ENCODE data around the gene GPR85.
"Not testable (repeated sequence)": the region's sequence is repeated elsewhere in the genome, so short reads cannot be mapped to it uniquely, and the experiment has no call there.

GPR85 gene

DNA sequence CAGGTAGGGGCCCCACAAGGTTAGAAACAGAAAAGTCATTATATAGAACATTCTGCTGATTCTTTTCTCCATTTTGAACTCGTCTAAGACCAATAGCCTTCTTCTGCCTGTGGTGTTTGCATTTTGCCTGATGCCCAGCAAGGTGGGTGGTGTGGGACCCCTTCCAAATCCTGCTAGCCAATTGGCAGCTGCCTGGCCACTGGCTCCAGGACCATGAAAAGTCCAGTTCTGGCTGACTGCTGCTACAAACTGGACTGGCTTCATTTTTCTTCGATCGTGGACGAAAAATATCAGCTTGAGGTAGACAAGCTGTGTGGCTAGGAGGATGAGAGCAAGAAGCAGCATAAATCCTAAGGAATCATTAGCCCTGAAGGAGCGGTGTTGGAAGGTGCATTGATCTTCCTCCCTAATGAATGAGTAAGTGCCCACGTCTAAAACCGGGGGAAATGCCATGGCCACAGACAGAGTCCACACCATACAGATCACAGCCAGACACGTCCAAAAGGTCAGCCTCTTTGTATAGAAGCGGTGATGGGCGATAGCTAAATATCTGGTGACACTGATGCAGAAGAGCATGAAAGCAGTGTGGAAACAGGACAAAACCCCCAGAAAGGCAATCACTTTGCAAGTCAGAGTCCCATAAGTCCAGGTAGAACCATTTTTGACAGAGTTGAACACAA is 2.7 kb downstream of the GPR85 start:
- DNase-seq: no peak

DNA sequence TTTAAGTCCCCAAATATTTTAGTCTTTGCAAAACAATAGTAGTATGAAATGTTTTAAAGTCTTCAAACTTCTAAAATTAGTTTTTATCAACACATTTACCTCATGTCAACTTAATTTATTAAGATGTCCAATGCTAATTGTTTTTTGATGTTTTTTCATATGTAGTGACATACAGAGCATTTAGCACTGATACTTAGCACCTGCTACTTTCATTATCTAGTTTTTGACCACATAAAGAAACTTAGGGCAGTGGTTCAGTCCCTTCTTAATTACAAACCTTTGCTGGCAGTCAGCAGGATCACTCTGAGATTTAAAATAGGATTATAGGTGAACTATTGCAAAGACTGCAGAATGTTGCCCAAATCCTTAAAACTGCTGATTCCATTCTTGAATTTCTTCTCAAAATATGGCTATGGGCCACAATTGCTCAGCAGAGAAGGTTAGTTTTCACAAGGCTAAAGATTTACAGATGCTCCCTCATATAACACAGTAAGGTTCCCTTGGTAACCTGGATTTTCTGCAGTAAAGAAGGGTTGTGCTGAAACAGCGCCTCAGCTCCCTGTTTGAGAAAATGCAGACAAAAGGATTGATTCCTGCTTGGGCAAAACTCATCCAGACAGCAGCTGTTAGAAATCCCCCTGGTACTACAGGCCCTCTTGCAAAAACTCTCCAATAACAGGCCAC is 3.4 kb downstream of the GPR85 start:
- DNase-seq: no peak

DNA sequence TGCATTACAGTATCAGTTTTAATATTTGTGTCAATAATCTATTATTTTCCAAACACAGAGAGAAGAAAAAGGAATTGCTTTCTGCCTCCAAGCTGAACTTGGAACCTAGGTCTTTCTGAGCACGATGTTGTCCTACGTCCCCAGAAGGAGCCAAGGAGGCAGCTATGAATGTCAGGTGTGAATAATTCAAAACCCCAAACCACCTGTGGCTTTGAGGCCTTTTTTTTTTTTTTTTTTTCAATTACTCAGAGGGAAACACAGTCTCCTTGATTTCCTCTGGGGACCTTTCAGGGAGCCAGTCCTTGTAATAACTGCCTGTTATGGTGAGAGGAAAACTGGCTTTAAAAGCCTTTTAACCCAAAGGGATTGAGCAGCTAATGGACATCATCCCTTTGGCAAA is 8.3 kb downstream of the GPR85 start:
- no peak for DNase-seq

DNA sequence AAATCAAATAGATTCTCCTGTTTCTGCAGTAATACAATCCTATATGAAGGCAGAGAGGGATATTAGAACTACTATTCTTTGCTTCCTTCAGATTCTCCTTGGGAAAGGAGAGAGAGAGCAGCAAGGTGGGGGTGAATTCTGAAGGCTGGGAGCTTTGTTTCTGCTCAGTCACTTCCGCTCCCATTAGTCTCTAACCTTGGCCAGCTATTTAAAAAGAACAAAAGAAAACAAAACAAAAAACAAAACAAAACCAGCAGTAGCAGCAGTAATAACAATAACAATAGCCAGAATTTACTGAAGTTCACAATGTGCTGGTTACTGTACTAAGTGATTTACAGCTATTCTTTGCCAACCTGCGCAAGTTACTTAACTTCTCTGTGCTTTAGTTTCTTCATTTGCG is 9.9 kb downstream of the GPR85 start:
- DNase-seq: no peak

DNA sequence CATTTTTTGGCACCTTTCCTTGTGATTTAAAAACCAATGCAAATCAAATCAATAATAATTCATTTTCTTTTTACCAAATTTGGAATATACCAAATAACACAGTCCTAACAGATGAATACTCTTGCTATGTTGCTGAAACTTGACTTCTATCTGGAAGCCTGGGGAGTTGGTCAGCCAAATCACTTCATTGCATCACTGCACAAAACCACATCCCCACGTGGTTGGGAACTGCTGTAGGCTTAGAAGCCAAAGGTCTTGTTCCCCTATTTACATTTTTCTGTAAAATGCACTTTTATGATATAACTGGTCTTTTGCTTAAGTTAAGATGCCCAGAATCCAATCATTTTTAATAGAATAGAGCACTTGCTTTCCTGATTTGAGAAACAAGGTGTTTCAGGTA is 15.2 kb downstream of the GPR85 start:
- no peak for DNase-seq

DNA sequence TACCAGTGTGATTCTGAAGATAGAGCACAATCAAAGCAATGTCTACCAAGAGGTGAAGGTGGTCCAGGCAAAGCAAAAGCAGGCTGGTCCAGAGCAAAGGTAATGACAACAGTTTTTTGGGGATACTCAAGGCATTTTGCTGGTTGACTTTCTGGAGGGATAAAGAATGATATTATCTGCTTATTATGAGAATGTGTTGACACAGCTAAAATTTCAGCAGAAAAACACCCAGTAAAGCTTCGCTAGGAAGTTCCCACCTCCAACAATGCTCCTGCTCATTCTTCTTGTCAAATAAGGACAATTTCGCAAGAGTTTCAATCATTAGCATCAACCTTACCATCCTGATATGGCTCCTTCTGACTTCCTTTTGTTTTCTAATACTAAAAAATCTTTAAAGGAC is 24.1 kb downstream of the GPR85 start:
- no peak for DNase-seq

DNA sequence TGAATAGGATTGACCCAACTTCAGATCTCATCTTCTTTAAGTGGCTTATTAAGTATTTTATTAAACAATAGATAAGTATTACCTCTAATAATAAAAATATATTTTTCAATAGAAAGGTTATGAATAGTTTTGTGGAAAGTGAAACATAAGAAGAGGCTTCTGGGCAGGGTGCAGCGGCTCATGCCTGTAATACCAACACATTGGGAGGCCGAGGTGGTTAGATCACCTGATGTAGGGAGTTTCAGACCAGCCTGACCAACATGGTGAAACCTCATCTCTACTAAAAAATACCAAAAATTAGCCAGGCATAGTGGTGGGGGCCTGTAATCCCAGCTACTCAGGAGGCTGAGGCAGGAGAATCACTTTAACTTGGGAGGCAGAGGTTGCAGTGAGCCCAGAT is 26.5 kb downstream of the GPR85 start:
- no peak for DNase-seq

DNA sequence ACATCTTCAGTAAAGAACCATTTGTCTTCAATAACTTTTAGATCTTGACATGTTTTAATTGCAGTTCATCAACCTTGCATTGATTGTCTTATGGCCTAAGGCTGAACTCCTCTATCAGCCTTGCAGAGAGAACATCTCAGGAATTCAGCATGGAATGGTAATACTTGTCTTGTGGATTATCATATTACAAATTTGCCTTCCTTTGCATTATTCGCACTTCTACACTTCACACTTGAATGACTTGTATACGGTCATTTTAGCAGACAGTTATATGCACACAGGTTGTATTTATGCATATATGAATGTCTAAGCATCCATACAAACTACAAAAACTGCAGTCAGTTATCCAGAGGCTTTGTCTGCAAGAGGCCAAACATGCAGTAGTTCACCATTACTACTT is 31.7 kb downstream of the GPR85 start:
- no peak for DNase-seq

DNA sequence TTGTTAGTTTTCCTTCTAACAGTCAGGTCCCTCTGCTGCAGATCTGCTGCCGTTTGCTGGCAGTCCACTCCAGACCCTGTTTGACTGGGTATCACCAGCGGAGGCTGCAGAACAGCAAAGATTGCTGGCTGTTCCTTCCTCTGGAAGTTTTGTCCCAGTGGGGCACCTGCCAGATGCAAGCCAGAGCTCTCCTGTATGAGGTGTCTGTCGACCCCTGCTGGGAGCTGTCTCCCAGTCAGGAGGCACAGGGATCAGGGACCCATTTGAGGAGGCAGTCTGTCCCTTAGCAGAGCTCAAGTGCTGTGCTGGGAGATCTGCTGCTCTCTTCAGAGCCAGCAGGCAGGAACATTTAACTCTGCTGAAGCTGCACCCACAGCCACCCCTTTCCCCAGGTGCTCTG is 32.4 kb downstream of the GPR85 start:
- DNase-seq: not testable (repeated sequence)

DNA sequence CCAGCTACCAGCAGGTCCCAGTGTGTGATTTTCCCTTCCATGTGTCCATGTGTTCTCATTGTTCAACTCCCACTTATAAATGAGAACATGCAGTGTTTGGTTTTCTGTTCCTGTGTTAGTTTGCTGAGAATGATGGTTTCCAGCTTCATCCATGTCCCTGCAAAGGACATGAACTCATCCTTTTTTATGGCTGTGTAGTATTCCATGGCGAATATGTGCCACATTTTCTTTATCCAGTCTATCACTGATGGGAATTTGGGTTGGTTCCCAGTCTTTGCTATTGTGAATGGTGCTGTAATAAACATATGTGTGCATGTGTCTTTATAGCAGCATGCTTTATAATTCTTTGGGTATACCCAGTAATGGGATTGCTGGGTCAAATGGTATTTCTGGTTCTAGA is 37.4 kb downstream of the GPR85 start:
- DNase-seq: not testable (repeated sequence)

DNA sequence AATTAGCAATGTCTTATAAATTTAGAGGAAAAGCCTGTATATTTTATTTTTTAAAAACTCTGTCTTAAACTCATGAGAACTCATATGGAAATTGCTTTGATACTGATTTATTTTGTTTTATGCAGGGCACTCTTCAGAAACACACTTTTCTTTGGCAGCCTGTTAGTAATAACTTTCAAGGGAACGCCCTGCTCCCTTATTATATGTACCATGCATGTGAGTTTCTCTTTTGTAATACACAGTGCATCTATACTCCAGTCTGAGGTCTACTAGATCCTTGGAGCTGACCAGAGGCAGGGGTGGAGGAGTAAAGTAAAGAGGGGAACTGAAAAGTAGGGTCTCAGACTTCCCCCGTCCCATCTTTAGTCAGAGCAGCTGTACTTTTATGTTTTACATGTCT is 40.2 kb downstream of the GPR85 start:
- DNase-seq: no peak

DNA sequence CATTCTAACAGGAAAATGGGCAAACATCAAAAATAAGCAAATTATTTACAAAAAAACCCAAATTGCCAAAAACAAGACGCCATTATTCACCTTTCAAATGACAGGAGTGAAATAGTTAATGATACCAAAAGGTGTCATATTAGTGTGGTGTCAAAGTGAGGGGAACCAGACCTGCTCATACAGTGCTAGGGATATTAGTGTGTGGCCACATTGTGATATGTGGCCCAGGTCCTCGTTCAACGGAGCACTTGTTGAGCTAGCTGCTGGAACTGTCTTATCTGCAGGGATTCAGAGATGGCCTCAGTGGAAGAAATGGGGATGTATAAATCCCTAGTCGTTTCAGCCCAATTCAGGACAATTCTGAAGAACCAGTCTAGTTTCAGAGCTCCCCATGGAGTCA is 41.2 kb downstream of the GPR85 start:
- DNase-seq: no peak

DNA sequence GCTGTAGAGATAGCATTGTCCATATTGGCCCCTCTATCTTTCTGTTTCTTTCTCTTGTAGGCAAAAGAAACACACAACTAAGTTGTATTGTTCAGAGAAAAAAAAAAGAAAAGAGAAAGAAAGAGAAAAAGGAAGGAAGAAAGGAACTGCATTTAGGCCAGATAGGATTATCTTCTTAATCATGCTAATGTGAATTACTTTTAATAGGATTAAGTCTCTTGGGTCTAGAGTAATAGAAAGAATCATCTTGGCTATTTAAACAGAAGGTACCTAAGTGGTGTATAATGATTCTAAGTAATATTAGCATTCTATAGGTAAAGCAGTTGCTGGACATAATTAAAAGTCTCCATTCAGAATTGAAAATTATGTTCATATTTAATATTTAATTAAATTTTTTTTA is 42.2 kb downstream of the GPR85 start:
- no peak for DNase-seq

DNA sequence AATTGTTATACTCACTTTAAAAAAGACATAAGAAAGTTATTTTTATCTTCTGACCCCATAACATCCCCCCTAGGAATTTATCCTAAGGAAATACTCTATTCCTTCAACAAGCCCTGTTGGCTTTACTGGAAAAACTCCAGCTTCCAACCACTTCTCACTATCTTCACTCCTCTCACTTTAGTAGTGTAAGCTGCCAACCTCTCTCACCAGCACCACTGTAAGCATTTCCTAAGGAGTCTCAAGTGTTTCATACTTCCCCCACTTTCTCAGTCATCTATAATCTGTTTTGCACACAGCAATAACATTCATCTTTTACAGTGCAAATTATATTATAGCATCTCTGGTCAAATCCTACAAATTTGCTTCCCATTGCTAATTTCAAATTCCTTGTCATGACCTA is 45.8 kb downstream of the GPR85 start:
- no peak for DNase-seq

DNA sequence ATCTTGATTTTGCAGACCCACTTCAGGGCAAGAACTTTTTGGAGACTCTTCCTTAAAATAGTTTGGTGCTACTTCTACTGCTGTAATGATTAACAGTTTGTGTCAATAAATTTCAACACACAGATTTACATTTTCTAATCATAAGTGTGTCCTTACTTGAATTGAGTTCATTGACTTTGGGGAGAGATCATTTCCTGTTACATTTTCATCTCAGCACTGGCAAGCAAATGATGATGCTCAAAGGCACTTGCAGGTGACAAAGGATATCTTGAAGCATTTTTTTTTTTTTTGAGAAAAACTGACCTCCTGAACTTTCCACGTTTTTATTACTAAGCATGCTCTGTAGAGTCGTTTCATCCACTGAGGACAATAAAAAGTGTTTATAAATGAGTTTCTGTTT is 52.7 kb downstream of the GPR85 start:
- DNase-seq: no peak
